GM18499 (cell line): Measurements from ENCODE around the gene PRDM11.

Source experiments
- ATAC-seq: cut with Tn5 transposase; IDR thresholded peaks from one replicate; pipeline ENCODE4 v1.9.1; 2021; ENCODE audit warnings: moderate number of reproducible peaks; ENCODE audit not compliant: insufficient read depth, unreplicated experiment

The PRDM11 gene

DNA sequence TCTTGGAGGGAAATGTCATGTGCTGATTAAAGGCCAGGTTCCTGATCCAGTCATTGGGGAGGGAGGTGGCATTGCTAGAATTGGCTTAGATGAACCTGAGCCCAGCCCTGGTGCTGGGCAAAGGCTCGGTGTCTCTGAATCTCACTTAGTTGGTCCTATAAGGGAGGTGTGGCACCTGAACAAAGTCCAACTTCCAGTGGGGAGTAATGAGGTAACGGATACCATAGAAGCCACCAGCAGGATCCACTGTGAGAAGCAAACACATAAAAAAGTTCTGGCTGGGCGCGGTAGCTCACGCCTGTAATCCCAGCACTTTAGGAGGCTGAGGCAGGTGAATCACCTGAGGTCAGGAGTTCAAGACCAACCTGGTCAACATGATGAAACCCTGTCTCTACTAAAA, 26.6 kb downstream of the PRDM11 start:
- ATAC-seq, result no peak

DNA sequence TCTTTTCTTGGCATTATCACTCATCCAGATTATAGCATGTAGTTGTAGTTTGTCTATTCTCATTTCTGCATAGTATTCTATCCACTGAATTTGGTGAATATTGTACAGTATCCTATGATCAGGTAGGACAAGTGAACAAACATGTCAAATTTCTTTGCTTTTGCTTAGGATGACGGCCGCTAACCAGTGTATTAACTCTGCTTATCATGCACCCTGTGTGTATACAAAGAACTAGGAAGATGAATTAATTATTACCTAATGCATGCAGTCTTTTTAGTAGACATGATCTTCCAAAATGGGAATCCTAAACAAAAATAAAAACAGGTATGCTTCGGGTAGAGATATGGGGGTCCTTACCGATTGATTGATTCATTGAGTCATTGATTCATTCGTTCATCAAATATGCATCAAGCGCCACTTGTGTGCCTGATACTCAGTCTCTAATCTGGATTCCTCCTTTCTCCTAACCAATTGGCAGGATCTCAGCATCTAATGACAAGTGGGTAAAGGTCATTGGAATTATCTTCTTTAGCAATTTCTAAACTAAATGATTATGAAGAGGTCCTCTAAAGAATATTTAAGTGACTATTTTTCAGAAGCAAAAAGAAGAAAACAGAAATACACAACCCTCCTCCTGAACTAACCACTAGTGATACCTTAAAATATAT, 27.9 kb downstream of the PRDM11 start:
- ATAC-seq, result no peak

DNA sequence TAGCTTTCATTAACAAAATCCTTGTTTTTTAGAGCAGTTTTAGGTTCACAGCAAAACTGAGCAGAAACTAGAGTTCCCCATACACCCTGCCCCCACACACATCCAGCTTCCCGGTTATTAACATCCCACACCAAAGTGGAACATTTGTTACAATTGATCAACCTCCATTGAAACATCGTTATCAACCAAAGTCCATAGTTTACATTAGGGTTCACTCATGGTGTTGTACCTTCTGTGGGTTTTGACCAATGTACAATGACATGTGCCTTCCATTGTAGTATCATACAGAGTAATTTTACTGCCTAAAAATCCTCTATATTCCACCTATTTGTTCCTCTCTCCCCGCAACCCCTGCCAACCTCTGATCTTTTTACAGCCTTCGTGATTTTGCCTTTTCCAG, 28.5 kb downstream of the PRDM11 start:
- no peak for ATAC-seq

DNA sequence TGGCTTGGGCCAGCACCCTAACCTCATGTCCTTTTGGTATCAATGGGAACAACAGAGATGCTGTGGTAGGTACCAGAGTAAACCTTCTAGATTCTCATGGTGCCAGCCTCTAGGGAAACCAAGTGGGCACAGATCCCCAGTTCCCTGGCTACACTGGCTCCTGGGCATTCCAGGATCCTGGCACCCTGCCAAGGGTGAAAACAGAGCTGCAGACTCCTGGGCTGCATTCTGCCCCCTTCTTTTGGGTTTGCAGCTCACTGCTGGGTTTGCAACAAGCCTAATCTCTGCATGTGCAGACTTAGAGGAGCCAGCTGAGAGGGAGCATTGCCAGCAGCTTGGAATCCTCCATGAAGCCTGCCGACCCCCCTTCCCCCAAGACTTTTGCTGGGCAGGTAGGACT, 30.6 kb downstream of the PRDM11 start:
- no peak for ATAC-seq

DNA sequence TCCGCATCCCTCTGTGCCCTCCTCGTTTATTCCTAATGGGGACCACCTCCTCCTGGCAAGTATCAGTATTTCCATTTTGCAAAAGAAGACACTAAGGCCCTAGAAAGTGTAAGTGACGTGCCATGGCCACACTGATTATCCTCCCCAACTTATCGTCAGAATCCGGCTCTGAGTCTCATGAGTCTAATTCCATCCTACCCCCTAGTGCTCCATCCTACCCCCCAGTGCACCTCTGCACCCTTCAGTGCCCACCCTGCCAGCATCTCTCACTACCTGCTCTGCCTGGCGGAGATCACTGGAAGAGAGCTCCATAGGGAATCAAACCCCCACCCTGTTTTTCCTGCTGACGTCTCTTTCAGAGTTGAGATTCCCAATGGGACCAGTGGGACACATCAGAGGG, 31.8 kb downstream of the PRDM11 start:
- no peak for ATAC-seq

DNA sequence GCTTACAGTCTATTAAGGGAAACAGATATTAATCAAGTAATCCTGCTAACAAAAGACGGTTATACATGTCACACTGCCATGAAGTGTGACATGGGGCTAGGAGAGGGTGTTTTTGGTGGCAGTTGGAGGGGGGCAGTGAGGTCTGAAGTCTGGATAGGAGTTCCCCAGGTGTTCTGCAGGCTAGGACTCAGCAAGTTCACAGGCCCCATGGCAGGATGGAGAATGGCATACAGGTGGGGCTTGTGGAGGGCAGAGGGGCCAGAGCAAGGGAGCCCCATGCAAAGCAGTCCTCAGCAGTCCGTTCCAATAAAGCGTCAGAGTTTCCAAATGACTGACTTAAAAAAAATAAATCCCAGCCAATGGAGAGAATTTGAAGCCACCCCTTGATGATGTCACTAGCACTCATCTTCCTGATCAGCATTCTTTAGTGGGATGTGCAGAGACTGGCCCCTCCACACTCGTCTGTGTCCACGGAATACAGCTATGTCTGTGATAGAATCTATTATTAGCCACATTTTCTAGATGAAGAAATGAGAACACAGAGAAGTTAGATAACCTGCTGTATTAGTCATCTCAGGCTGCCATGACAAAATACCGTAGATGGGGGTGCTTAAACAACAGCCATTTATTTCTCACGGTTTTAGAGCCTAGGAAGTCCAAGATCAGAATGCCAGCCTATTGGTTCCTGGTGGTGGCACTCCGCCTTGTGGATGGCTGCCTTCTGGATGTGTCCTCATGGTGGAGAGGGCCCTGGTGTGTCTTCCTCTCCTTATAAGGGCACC, 32.6 kb downstream of the PRDM11 start:
- ATAC-seq, result no peak

DNA sequence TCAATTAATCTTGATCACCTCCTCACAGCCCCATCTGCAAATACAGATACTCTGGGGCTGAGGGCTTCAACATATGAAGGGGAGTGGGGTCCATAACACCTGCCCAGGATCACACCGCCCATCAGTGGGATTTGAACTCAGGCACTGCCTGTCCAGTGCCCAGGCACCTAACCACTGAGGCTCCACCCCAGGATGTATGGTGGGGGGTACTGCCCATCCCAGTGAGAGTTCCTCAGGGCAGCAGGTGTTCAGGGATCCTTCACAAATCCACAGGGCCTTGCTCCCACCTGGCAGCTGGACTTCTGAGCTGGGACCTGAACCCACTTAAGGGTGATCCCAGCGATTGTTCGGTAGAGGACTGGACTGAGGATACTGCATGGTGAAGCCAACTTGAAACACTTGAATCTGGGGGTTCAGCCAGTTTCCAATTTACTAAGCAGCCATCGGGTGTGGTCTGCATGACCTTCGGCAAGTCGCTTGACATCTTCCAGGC, 33.3 kb downstream of the PRDM11 start:
- no peak for ATAC-seq

DNA sequence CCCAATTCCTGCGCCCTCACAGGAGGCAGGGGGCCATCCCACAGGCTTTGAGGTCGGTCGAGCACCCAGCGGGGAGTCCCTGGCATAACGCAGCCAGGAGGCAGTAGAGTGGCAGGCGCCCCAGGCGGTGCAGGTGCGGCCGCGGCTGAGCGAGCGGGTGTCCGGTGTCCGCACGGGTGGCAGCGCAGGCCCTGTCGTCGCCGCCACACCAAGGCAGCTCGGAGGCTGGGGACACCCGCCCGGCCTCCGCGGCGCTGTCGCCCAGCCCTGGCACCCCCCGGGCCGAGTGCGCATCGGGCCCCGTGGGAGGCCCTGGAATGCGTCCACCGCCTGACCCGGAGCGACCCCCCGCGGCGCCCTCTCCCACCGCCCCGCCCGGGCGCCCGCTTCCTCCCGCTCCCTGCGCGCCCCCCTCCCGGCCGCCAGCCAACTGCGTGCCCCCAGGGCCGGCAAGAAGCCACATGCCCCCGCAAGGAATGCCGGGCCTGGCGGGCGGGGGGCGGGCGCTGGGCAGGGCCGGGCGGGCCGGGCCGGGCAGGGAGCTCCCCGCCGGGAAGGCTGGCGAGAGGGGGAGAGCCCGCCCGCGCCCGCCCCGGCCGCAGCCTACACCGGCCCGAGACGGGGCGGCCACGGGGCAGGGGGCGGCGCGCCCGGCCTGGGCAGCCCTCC, 33.9 kb downstream of the PRDM11 start:
- ATAC-seq, result no peak

DNA sequence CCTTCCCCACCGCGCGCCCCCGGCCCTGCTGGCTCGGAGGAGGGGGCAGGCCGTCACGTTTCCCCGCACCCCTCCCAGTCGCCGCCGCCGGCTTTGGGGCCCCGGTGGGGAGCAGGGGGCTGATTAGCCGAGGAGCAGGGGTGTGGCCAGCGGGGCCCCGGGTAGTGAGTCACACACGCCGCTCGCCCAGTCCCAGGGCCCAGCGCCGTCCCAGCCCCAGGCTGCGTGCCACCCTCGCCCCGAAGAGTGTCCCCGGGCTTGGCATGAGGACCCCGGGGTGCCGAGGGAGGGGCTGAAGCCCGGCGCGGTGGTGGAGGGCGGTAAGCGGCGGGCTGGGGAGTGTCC, 34.4 kb downstream of the PRDM11 start:
- no peak for ATAC-seq

DNA sequence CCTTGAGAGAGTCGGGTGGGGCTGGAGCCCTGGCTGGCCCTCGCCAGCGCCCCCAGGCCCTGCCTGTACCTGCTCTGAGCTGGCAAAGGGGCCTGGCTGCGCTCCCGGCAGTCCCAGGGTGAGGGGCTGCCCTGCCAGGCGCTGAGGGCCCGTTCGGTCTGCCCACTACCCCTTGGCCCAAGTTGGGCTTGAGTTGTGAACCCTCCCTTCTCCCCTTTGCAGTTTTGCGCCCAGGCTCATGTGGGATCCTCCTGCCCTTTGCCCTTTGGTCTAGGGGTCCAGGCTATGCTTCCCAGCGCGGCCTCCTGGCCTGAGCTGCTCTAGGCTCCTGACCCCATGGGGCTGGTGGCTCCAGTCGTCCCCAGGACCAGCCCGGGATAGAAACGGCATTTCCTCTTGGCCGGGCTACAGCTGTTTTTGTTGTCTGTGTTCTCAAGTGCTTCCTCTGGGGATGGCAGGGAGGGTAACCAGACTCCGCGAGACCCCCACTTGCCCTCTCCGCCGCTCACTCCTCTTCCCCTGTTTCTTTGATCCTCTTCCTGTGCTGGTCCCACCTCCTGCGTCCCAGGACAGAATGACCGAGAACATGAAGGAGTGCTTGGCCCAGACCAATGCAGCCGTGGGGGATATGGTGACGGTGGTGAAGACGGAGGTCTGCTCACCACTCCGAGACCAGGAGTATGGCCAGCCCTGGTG, 34.9 kb downstream of the PRDM11 start:
- no peak for ATAC-seq

DNA sequence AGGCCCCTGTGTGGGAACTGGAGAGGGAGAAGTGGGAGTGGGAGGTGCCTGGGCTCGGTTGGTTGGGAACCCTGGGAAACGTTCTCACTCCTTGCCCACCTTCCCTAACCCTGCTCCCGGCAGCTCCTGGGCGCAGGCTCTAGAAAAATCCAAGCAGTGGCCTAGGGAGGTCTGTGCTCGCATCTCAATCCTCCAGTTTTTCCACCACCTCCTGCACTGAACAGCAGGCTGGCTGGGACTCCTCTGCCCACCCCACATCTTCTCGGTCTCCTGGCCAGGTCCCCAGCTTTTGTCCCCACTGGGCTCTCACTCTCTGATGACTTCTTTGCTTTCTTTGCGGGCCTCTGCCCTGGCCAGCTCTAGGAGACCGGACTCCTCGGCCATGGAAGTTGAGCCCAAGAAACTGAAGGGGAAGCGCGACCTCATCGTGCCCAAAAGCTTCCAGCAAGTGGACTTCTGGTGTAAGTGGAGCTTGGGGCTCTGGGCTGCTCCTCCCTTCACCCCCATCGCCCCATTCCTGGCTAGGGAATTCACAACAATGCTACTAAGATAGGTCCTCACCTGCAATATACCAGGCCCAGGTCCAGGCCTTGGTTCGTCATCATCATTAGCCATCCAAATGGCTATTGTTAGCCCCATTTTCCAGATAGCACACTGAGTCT, 35.6 kb downstream of the PRDM11 start:
- ATAC-seq, result no peak

DNA sequence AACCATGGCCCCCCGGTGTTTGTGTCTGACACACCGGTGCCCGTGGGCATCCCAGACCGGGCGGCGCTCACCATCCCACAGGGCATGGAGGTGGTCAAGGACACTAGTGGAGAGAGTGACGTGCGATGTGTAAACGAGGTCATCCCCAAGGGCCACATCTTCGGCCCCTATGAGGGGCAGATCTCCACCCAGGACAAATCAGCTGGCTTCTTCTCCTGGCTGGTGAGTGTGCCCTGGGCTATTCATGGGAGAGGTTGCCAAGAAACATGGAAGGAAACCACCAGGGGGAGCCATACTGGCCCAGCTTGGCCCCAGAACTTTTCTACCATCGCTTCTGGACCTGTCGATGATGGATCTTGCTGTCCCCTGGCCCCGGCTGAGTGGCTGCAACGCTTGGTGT, 36.5 kb downstream of the PRDM11 start:
- ATAC-seq, result no peak

DNA sequence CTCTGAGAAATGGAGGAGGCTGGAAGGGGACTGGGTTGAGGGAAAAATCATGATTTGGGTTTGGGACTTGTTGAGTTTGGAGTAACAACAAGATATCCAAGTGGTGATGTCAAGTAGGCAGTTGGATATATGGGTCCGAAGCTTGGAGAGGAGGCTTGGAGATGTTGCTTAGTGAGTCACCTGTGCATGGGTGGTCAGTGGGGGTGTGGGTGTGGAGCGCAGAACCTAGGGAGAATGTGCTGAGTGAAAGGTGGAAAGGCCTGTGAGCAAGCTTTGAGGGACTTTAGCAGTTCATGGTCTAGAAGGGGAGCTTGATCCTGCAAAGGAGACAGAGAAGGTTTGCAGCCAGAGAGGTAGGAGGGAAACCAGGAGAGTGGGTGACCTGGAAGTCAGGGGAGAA, 38.2 kb downstream of the PRDM11 start:
- no peak for ATAC-seq

DNA sequence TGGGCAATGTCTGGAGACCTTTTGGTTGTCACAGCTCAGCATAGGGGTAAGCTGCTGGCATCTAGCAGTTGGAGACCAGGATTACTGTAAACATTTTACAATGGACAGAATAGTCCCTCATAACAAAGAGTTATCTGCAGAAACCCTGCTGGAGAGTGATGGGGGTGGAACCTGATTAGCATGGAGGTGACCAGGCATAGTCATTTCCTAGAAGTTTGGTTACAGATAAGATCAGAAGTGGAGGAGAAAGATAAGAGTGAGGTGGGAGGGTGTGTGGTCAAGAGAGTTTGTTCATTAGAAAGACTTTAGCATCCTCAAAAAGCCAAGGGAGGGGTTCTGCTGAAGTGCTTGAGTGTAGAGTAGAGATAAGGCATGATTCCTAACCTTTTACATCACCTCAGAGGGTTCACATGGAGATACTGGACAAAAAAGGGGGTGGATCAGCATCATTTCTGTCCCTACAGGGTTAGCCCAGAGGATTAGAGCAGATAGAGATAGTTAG, 38.8 kb downstream of the PRDM11 start:
- ATAC-seq, result no peak

DNA sequence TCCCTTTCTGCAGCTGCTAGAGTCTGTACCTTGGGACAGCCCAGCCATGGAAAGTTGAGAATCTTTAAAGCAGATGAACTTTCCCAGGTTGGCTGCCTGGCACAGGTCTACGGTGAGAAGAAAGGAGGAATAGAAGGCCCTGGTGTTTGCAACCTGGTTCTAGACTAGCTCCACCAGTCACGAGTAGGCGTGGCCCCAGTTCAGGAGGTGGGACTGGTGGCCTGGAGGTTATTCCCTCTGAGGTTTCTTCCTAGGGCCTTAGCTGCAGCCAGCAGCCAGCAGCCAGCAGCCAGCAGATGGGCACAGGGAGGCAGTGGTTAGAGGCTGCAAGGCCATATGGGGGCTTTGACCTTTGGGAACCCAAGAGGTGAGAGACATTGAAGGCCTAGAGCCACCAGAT, 40.9 kb downstream of the PRDM11 start:
- ATAC-seq, result no peak

DNA sequence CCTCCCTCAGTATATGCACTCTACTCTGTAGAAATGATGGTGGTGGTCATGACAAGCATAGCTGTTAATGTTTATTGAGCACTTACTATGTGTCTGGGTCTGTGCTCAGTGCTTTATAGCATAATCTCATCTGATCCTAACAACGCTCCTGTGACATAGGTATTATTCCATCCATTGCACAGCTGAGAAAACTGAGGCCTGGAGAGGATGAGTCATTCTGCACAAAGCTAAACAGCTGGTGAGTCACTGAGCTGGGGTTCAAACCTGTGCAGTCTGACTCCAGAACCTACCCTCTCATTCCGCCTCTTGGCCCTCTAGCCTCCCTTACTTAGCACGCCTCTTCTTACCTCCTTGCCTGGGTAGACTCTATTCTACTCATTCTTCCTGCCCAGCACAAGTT, 41.7 kb downstream of the PRDM11 start:
- ATAC-seq, result no peak

DNA sequence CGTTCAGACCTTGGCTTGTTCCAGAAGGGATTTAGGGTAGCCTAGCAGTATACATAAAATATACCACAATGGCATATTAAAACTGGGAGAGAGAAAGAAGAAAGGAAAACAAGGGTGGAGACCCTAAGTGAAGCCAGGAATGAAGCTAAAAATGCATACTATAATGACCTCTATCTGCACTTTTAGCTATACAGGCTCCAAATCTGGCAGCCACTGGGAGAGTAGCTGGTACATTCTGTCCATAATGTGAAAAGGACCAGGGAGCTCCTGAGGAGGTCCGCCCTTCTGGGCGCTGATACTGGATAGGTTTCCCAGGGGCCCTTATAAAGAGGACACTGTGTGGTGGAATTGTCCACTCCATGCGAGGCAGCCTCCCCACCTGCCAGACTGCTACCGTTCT, 42.8 kb downstream of the PRDM11 start:
- ATAC-seq, result no peak

DNA sequence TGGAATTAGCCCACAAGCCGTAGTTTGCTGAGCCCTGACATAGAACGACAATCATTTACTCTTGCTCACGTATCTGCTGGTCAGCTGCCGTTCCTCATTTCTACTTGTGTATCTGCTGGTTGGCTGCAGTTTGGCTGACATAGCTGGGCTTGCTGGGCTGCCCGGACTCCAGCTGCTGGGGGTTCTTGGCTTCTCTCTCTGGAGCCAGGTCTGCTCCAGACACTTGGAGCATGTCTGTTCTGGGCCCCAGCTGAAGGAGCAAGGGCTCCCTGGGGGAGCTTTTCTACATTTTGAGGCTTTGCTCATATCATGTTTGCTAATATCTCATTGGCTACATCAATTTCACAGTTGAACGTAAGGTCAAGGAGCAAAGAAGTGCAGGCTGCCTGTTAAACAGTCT, 47.3 kb downstream of the PRDM11 start:
- ATAC-seq, result no peak

DNA sequence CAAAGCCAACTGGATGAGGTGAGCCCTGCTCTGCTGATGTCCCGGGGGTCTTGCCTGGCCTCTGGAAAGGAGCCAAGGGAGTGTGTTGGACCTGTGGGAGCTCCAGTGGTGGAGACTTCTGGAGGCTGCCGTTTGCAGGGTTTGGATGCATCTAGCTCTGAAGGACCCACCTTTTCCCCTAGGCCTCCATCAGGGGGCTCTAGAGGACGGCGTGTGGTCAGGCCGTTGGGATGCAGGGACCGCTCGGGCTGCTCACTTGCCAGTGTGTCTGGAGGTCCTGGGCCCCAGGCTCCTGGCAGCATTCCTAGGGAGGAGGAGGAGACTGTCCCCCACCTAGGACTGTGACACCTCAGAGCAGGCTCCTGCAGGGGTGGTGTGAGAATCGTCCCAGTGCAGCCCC, 58.3 kb downstream of the PRDM11 start:
- no peak for ATAC-seq

DNA sequence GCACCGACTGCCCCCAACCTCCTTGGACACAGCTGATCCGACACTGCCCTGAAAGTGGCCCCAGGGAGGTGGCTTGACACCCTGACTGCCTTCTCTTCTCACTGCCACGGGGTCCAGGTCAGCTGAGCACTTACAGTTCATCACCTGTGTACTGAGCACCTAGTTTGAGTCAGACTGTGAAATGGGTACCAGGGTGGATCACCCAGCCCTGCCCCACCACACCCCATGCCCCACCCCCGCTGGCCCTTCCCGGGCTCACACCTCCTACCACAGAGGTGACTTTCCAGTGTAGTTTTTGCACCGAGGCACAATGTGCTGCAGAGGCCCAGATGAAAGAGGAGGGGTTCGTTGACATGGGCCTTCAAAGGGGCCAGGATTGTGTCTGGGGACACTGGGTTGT, 59.5 kb downstream of the PRDM11 start:
- ATAC-seq, result no peak
